Measurements from ENCODE around the gene GMDS.

Gene GMDS

GRCh38 chr6:2133716-2134310 is 111.6 kb downstream of the GMDS start:
- no peak for DNase-seq (ENCODE audit: low read depth)

GRCh38 chr6:2132916-2133315 is 112.5 kb downstream of the GMDS start:
- no peak for DNase-seq (ENCODE audit: low read depth)

GRCh38 chr6:2132416-2132815 is 113.0 kb downstream of the GMDS start:
- DNase-seq (ENCODE audit: low read depth) = no peak

GRCh38 chr6:2129182-2129621 is 116.2 kb downstream of the GMDS start:
- no peak for DNase-seq (ENCODE audit: low read depth)

GRCh38 chr6:2127484-2127911 is 117.9 kb downstream of the GMDS start:
- DNase-seq (ENCODE audit: low read depth) = no peak

- DNase-seq (ENCODE audit: low read depth) = no peak
Measured at GRCh38 chr6:2126351-2126750, 119.1 kb downstream of the GMDS start.

GRCh38 chr6:2125158-2125557 is 120.2 kb downstream of the GMDS start:
- no peak for DNase-seq (ENCODE audit: low read depth)

- no peak for DNase-seq (ENCODE audit: low read depth)
Measured at GRCh38 chr6:2124260-2124709, 121.1 kb downstream of the GMDS start.

- DNase-seq (ENCODE audit: low read depth) = no peak
Measured at GRCh38 chr6:2120912-2121311, 124.5 kb downstream of the GMDS start.

GRCh38 chr6:2119275-2119674 is 126.1 kb downstream of the GMDS start:
- no peak for DNase-seq (ENCODE audit: low read depth)

GRCh38 chr6:2118136-2118535 is 127.3 kb downstream of the GMDS start:
- no peak for DNase-seq (ENCODE audit: low read depth)

- no peak for DNase-seq (ENCODE audit: low read depth)
Measured at GRCh38 chr6:2117447-2117846, 128.0 kb downstream of the GMDS start.

- DNase-seq (ENCODE audit: low read depth) = no peak
Measured at GRCh38 chr6:2116496-2116895, 128.9 kb downstream of the GMDS start.

- no peak for DNase-seq (ENCODE audit: low read depth)
Measured at GRCh38 chr6:2114100-2114499, 131.3 kb downstream of the GMDS start.

GRCh38 chr6:2111162-2111677 is 134.2 kb downstream of the GMDS start:
- peak; percentile 34 for DNase-seq (ENCODE audit: low read depth)

- no peak for DNase-seq (ENCODE audit: low read depth)
Measured at GRCh38 chr6:2110504-2110903, 134.9 kb downstream of the GMDS start.

- DNase-seq (ENCODE audit: low read depth) = no peak
Measured at GRCh38 chr6:2109796-2110195, 135.6 kb downstream of the GMDS start.

- DNase-seq (ENCODE audit: low read depth) = no peak
Measured at GRCh38 chr6:2108700-2109306, 136.6 kb downstream of the GMDS start.

- DNase-seq (ENCODE audit: low read depth) = no peak
Measured at GRCh38 chr6:2104524-2104880, 140.9 kb downstream of the GMDS start.

- DNase-seq (ENCODE audit: low read depth) = peak; percentile 63
Measured at GRCh38 chr6:2103765-2104523, 141.5 kb downstream of the GMDS start.

GRCh38 chr6:2102966-2103365 is 142.4 kb downstream of the GMDS start:
- DNase-seq (ENCODE audit: low read depth) = no peak

- no peak for DNase-seq (ENCODE audit: low read depth)
Measured at GRCh38 chr6:2102316-2102883, 143.0 kb downstream of the GMDS start.

GRCh38 chr6:2101213-2101612 is 144.2 kb downstream of the GMDS start:
- no peak for DNase-seq (ENCODE audit: low read depth)

All from fibroblast of the conjunctiva (primary cell).